ENCODE measurements around the gene SPSB3.

Gene SPSB3

GRCh38 chr16:1793578-1794220 lies 11.3 kb upstream of the SPSB3 start, which contains the start of gene IGFALS:
Gene IGFALS, minus strand, starts transcription at chr16:1793705. Its CDS starts 53 bp downstream, at chr16:1793652.
- H3K36me3 ChIP-seq (ENCODE audit: control insufficient read depth, low read length), result peaks cover 4% of the 10 kb centered on the region; the same call in 1 of the 2 replicates
- no peaks in the 10 kb centered on the region for H3K79me2 ChIP-seq (ENCODE audit: control insufficient read depth, low read length)
- no peak for TF ChIP-seq CTCF (IDR thresholded peaks at IDR 0.05; ENCODE audit: low read depth, low read length, poor library complexity, severe bottlenecking)
- no peak within 1 kb of the TSS for H3K27ac ChIP-seq (ENCODE audit: low read depth, low read length)
- H4K20me1 ChIP-seq (ENCODE audit: control insufficient read depth, insufficient read depth, low read depth, low read length), result no peaks in the 10 kb centered on the region
- H3K9me3 ChIP-seq (ENCODE audit: control insufficient read depth, insufficient read depth, low read length), result peaks cover 5% of the 10 kb centered on the region; the same call in 1 of the 2 replicates
- no peaks in the 10 kb centered on the region for H3F3A ChIP-seq (ENCODE audit: control insufficient read depth, insufficient read depth)
- H3K4me2 ChIP-seq (ENCODE audit: low read length), result no peak within 1 kb of the TSS
- H3K4me3 ChIP-seq (ENCODE audit: low read length), result no peak within 1 kb of the TSS
- H3K4me1 ChIP-seq (ENCODE audit: control insufficient read depth, low read length), result no peaks in the 10 kb centered on the region
- no peaks in the 10 kb centered on the region for H3K9me2 ChIP-seq (replicated peaks; ENCODE audit: control insufficient read depth, low read length)
- no peaks in the 10 kb centered on the region for H3K27me3 ChIP-seq (ENCODE audit: control insufficient read depth, low read length)

GRCh38 chr16:1792836-1793577 lies 10.6 kb upstream of the SPSB3 start:
- Histone ChIP-seq H4K20me1 (ENCODE audit: control insufficient read depth, insufficient read depth, low read depth, low read length) (no peaks in the 10 kb centered on the region), H3K9me3 (ENCODE audit: control insufficient read depth, insufficient read depth, low read length) (peaks cover 2% of the 10 kb centered on the region; the same call in 1 of the 2 replicates), H3K79me2 (ENCODE audit: control insufficient read depth, low read length) (no peaks in the 10 kb centered on the region), H3K4me2 (ENCODE audit: low read length) (no peak overlapping the region), H3K4me3 (ENCODE audit: low read length) (no peak overlapping the region), H3F3A (ENCODE audit: control insufficient read depth, insufficient read depth) (no peaks in the 10 kb centered on the region), H3K27me3 (ENCODE audit: control insufficient read depth, low read length) (no peaks in the 10 kb centered on the region), H3K4me1 (ENCODE audit: control insufficient read depth, low read length) (no peaks in the 10 kb centered on the region), H3K36me3 (ENCODE audit: control insufficient read depth, low read length) (peaks cover 7% of the 10 kb centered on the region; the same call in 1 of the 2 replicates), H3K27ac (ENCODE audit: low read depth, low read length) (no peak overlapping the region), H3K9me2 (replicated peaks; ENCODE audit: control insufficient read depth, low read length) (no peaks in the 10 kb centered on the region)
- TF ChIP-seq EZH2phosphoT487 (IDR thresholded peaks at IDR 0.05; ENCODE audit: borderline replicate concordance, low read length) (no peak), CTCF (IDR thresholded peaks at IDR 0.05; ENCODE audit: low read depth, low read length, poor library complexity, severe bottlenecking) (no peak)

- Histone ChIP-seq H3K27me3 (ENCODE audit: control insufficient read depth, low read length) (no peaks in the 10 kb centered on the region), H3K9me2 (replicated peaks; ENCODE audit: control insufficient read depth, low read length) (no peaks in the 10 kb centered on the region), H3K79me2 (ENCODE audit: control insufficient read depth, low read length) (peaks cover 8% of the 10 kb centered on the region), H3K4me2 (ENCODE audit: low read length) (no peak overlapping the region), H4K20me1 (ENCODE audit: control insufficient read depth, insufficient read depth, low read depth, low read length) (no peaks in the 10 kb centered on the region), H3F3A (ENCODE audit: control insufficient read depth, insufficient read depth) (no peaks in the 10 kb centered on the region), H3K4me1 (ENCODE audit: control insufficient read depth, low read length) (no peaks in the 10 kb centered on the region), H3K4me3 (ENCODE audit: low read length) (no peak overlapping the region), H3K36me3 (ENCODE audit: control insufficient read depth, low read length) (peaks cover 7% of the 10 kb centered on the region; the same call in 1 of the 2 replicates), H3K27ac (ENCODE audit: low read depth, low read length) (no peak overlapping the region), H3K9me3 (ENCODE audit: control insufficient read depth, insufficient read depth, low read length) (no peaks in the 10 kb centered on the region)
- TF ChIP-seq EZH2phosphoT487 (IDR thresholded peaks at IDR 0.05; ENCODE audit: borderline replicate concordance, low read length) (no peak), CTCF (IDR thresholded peaks at IDR 0.05; ENCODE audit: low read depth, low read length, poor library complexity, severe bottlenecking) (no peak)
These were observed 9.8 kb upstream of the SPSB3 start for GRCh38 chr16:1791943-1792812.

Data from DOHH2 (cell line).